ENCODE measurements around the gene SUFU.

GRCh38 chr10:102527546-102527945, 23.8 kb downstream of the SUFU start:
- TF ChIP-seq CTCF (IDR thresholded peaks at IDR 0.05) = no peak
- TF ChIP-seq POLR2A (IDR thresholded peaks at IDR 0.05) = no peak

Measured in vagina (tissue), 2 donors.